ENCODE results near the gene FGFBP2.
"Not testable (repeated sequence)": the region's sequence is repeated elsewhere in the genome, so short reads cannot be mapped to it uniquely, and the experiment has no call there.

FGFBP2 gene

DNA sequence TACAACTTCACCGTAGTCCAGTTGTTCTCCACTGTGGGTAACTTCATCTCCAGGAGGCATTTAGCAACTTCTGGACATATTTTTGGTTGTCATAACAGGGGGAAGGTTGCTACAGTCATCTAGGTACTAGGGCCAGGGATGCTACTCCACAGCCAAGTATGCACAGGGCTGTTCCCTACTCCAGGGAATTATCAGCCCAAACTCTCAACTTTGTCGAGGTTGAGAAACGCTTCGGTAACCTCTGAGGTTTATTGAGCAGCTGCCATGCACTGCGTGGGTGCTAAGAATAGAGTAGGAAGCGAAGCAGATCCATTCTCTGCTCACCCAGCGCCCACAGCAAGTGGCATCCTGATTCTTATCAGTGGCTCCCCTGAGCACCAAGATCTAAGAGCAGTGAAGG lies 32.7 kb downstream of the FGFBP2 start:
- H3K27ac Mint-ChIP-seq: no peak overlapping the region
- no peaks in the 10 kb centered on the region for H3K27me3 Mint-ChIP-seq
- intact Hi-C loops (cut with micrococcal nuclease): no loop called here
- no peak overlapping the region for H3K4me3 Mint-ChIP-seq
- H3K36me3 Mint-ChIP-seq (ENCODE audit: low read depth): no peaks in the 10 kb centered on the region
- H3K4me1 Mint-ChIP-seq (ENCODE audit: low read depth): no peaks in the 10 kb centered on the region
- no peaks in the 10 kb centered on the region for H3K9me3 Mint-ChIP-seq

DNA sequence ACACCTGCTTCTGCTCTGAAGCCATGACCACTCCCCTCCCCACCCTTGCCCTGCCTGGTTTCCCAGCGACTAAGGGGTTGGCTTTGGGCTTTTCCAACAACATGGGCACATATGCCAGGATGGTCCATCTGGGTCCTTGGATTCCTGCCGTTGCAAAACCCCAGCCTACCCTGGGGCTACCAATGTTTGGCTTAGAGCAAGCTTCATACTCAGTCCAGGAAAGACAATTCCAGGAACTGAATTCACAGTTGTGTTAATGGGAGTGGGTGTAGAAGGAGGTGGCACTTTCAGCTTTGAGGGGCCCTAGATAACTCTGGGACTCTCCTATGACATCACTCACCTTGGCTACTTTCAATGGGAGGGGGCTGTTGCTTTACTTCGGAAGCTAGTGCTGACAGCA lies 33.4 kb downstream of the FGFBP2 start:
- no peak overlapping the region for H3K4me3 Mint-ChIP-seq
- H3K36me3 Mint-ChIP-seq (ENCODE audit: low read depth): no peaks in the 10 kb centered on the region
- no peaks in the 10 kb centered on the region for H3K4me1 Mint-ChIP-seq (ENCODE audit: low read depth)
- no peaks in the 10 kb centered on the region for H3K9me3 Mint-ChIP-seq
- H3K27ac Mint-ChIP-seq: no peak overlapping the region
- intact Hi-C loops (cut with micrococcal nuclease): no loop called here
- no peaks in the 10 kb centered on the region for H3K27me3 Mint-ChIP-seq

DNA sequence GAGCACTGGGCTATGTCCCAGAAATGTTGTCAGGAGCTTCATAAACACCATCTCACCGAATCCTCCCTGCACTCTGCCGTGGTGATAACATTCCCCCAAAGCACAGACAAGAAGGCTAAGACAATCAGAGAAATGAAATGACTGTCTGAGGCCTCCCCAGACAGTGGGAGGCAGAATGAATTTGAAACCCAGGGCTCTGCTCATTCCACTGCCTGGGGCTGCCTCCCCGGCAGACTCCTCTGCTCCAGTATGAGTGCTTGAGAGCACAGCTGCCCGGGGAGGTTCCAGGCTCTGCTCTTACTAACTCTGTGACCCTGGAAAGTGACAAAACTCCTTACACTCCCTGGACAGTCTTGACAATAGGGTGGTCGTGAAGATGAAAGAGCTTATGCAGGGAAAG lies 34.1 kb downstream of the FGFBP2 start:
- no peak overlapping the region for H3K4me3 Mint-ChIP-seq

DNA sequence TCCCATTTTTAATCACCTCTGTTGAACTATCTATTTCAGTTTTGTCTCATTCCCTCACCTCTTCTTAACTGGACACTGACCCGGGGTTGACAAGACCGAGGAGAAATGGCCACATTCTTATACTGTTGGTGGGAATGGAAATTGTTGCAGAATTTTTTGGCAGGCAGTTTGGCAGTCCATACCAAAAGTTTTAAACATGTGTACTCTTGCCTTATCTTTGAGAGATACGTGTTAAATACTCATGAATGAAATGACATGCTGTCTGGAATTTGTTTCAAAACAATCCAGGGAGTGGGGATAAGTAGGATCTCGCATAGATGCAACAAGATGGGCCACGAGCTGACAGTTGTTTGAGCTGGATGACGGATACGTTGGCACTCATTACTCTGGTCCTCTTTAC lies 36.5 kb downstream of the FGFBP2 start:
- no peak overlapping the region for H3K4me3 Mint-ChIP-seq
- no peak overlapping the region for H3K27ac Mint-ChIP-seq
- no peaks in the 10 kb centered on the region for H3K36me3 Mint-ChIP-seq (ENCODE audit: low read depth)
- H3K27me3 Mint-ChIP-seq: peaks cover 4% of the 10 kb centered on the region
- H3K9me3 Mint-ChIP-seq: no peaks in the 10 kb centered on the region
- intact Hi-C loops (cut with micrococcal nuclease): no loop called here
- H3K4me1 Mint-ChIP-seq (ENCODE audit: low read depth): no peaks in the 10 kb centered on the region

More for the DNA sequence above, 34.1 kb downstream of the FGFBP2 start:
- Mint-ChIP-seq H3K9me3 (no peaks in the 10 kb centered on the region), H3K4me1 (ENCODE audit: low read depth) (no peaks in the 10 kb centered on the region), H3K27me3 (peaks cover 3% of the 10 kb centered on the region), H3K27ac (no peak overlapping the region), H3K36me3 (ENCODE audit: low read depth) (no peaks in the 10 kb centered on the region)
- intact Hi-C loops (cut with micrococcal nuclease): no loop called here

DNA sequence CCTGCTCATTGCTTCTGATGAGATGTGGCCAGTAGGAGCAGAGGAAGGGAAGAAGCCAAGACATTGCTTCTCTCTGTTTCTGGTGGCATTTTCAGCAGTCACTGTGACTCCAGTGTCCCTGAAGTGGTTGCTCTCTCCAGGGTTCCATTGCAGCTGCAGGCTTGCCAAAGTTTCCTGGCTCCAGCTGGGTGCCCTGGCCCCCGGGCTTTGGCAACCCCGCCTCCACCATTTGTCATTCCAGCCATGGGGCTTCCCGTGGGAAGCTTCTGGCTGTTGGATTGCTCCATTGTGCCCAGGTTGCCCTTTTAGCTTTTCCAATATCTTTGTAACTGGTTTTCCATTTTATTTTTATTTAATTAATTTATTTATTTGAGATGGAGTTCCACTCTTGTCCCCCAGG lies 37.1 kb downstream of the FGFBP2 start:
- Mint-ChIP-seq H3K4me3 (no peak overlapping the region), H3K27me3 (peaks cover 4% of the 10 kb centered on the region), H3K27ac (no peak overlapping the region), H3K36me3 (ENCODE audit: low read depth) (no peaks in the 10 kb centered on the region), H3K9me3 (no peaks in the 10 kb centered on the region), H3K4me1 (ENCODE audit: low read depth) (no peaks in the 10 kb centered on the region)
- intact Hi-C loops (cut with micrococcal nuclease): no loop called here

DNA sequence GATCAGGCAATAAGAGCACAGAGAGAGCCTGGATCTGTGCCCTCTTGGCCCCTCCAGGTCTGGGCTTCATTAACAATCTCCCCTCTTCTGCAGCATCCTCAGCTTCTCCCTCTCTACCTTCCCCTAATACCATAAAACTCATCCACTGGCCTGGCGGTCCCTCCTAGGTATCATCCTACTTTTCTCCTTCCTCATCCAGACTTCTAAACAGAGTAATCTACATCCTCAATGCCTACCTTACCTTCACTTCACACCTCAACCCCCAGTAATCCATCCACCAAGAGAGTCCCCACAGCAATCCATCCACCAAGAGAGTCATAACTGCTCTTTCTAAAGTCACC lies 41.4 kb downstream of the FGFBP2 start:
- Mint-ChIP-seq H3K36me3 (ENCODE audit: low read depth) (no peaks in the 10 kb centered on the region), H3K27me3 (peaks cover 8% of the 10 kb centered on the region), H3K27ac (no peak overlapping the region), H3K4me1 (ENCODE audit: low read depth) (no peaks in the 10 kb centered on the region), H3K9me3 (no peaks in the 10 kb centered on the region), H3K4me3 (no peak overlapping the region)
- intact Hi-C loops (cut with micrococcal nuclease): no loop called here

DNA sequence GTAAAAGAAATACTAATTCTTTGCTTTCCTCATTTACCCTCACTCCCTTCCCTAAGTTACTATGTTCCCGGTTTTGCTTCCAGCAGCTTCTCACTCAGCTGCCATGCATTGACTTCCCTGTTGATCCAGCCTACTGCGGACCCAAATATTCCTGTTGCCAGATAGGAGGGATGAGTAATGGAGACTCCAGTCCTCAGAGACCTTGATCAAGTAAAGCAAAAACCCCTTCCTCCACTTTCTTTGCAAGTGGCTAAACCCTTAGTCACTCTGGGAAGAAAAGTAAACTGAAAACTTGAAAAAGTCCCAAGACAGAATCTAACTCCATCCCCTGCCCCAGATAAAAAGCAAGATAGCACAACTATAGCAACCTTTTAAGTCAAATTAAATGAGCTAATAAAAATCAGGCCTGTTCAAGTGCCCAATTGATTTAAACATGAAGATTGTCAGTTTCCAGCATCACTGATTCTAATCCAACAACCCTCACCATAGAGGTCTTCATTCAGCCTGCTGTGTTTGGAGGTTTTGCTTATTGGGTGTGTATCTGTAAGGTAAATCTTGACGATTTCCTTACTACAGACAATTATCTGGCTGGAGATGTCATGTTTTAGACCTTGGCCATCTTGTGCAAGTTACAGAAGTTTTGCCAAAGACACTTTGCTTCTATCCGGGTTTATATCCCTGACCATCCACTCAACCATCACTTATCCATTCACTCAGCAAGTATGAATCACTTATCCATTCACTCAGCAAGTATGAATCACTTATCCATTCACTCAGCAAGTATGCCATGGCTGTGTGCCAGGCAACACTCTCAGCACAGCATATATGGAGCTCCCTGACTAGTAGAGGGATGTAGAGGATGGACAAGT lies 42.0 kb downstream of the FGFBP2 start:
- intact Hi-C loops (cut with micrococcal nuclease): no loop called here
- no peak overlapping the region for H3K27ac Mint-ChIP-seq
- peaks cover 8% of the 10 kb centered on the region for H3K27me3 Mint-ChIP-seq
- no peak overlapping the region for H3K4me3 Mint-ChIP-seq
- no peaks in the 10 kb centered on the region for H3K36me3 Mint-ChIP-seq (ENCODE audit: low read depth)
- H3K4me1 Mint-ChIP-seq (ENCODE audit: low read depth): no peaks in the 10 kb centered on the region
- peaks cover 3% of the 10 kb centered on the region for H3K9me3 Mint-ChIP-seq

DNA sequence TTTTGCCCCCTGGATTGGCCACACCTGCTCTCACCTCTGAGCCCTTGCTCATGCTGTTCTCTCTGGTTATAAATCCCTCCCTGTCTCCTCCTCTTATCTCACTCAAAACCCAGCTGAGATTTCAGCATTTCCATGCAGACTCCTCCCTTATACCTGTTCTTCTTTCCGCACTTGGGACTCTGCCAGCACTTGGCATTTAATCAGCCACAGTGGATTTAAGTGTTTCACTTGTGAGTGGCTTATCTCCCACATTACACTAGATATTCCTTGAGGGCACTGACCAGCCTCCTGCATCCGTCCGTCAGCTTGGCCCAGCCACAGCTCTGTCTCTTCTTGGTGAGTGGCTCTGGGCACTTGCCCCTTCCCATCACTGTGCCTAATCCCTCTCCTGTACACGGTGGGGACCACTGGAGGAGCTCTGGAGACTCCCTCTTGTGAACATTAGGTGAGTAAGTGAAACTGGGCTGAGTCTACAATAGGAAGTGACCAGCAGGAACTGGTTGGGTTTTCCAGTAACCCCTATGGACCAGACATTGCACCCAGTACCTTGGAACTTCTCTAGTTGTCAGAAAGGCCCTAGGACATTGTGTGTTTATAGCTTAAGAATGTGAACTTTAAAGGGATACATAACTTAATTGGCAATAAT lies 44.4 kb downstream of the FGFBP2 start:
- no peak overlapping the region for H3K27ac Mint-ChIP-seq

DNA sequence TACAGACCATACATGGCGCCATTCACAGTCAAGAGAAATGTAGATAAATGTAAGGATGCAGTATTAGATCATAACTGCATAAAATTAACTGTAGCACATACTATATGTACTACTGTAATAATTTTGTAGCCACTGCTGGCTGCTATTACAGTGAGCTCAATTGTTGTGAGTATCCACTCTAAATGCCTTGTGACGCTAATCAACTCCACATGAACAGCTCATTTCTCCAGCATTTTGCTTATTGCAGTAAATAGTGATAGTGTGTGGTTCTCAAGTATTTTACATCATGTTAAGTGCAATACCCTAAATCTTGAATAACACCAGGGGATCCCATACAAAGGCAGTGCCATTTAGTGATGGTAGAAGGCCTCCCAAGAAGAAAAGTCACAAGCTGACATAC lies 45.7 kb downstream of the FGFBP2 start:
- no peaks in the 10 kb centered on the region for H3K36me3 Mint-ChIP-seq (ENCODE audit: low read depth)
- H3K9me3 Mint-ChIP-seq: peaks cover 9% of the 10 kb centered on the region
- intact Hi-C loops (cut with micrococcal nuclease): no loop called here
- H3K27ac Mint-ChIP-seq: no peak overlapping the region
- peaks cover 5% of the 10 kb centered on the region for H3K27me3 Mint-ChIP-seq
- H3K4me3 Mint-ChIP-seq: no peak overlapping the region
- no peaks in the 10 kb centered on the region for H3K4me1 Mint-ChIP-seq (ENCODE audit: low read depth)

More for the DNA sequence above, 44.4 kb downstream of the FGFBP2 start:
- H3K9me3 Mint-ChIP-seq: peaks cover 9% of the 10 kb centered on the region
- intact Hi-C loops (cut with micrococcal nuclease): no loop called here
- no peaks in the 10 kb centered on the region for H3K4me1 Mint-ChIP-seq (ENCODE audit: low read depth)
- no peaks in the 10 kb centered on the region for H3K36me3 Mint-ChIP-seq (ENCODE audit: low read depth)
- peaks cover 5% of the 10 kb centered on the region for H3K27me3 Mint-ChIP-seq
- H3K4me3 Mint-ChIP-seq: no peak overlapping the region

DNA sequence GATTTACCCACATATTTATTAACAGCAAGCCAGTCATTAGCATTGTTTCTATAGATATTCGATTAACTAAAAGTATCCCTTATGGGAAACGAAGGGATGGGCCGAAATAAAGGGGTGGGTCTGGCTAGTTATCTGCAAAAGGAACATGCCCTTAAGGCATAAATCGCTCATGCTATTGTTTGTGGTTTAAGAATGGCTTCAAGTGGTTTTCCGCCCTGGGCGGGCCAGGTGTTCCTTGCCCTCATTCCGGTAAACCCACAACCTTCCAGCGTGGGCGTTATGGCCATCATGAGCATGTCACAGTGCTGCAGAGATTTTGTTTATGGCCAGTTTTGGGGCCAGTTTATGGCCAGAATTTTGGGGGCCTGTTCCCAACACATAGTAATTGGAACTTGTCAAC lies 46.6 kb downstream of the FGFBP2 start:
- H3K9me3 Mint-ChIP-seq; H3K27me3 Mint-ChIP-seq; H3K4me1 Mint-ChIP-seq (ENCODE audit: low read depth); H3K27ac Mint-ChIP-seq; H3K36me3 Mint-ChIP-seq (ENCODE audit: low read depth); H3K4me3 Mint-ChIP-seq; intact Hi-C loops (cut with micrococcal nuclease): not testable (repeated sequence)

DNA sequence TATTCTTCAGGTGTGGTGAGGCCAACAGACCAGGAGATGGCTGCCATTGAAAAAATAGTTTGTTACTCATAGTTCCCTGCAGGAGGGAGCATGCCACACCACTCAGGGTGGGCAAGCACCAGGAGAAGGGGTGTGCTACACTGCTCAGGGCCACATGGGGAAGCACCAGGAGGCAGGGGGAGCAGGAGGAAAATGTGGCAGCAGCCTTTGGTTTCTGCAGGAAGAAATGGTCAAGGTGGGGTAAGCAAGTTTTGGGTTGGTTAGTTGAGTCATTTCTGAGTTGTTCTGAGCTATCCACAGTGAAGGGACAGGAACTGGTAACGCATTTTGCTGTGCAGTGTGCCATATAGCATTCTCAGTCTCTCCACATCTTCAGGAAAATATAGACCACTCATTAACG lies 48.2 kb downstream of the FGFBP2 start:
- H3K4me1 Mint-ChIP-seq (ENCODE audit: low read depth): no peaks in the 10 kb centered on the region
- no peaks in the 10 kb centered on the region for H3K36me3 Mint-ChIP-seq (ENCODE audit: low read depth)
- H3K4me3 Mint-ChIP-seq: no peak overlapping the region
- H3K27ac Mint-ChIP-seq: no peak overlapping the region
- peaks cover 9% of the 10 kb centered on the region for H3K9me3 Mint-ChIP-seq
- intact Hi-C loops (cut with micrococcal nuclease): no loop called here
- peaks cover 1% of the 10 kb centered on the region for H3K27me3 Mint-ChIP-seq

DNA sequence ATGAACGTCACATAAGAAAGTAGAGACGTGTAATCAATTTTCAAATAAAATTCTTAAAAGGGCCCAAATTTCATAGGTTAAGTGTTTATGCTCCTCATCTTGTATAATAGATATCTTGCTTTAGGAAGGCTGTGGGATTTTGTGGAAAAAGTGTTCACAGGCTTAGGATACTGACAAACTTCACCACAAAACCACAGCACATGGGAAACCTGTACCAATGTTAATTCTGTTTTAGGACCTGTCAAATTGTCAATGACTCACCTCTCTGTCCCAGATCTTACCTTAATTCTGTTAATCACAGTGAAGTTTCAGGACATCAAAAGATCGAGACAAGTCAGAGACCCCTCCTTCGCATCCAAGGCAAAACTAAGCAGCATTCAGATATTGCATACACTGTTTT lies 48.7 kb downstream of the FGFBP2 start:
- H3K36me3 Mint-ChIP-seq (ENCODE audit: low read depth): no peaks in the 10 kb centered on the region
- no peak overlapping the region for H3K27ac Mint-ChIP-seq
- no peaks in the 10 kb centered on the region for H3K4me1 Mint-ChIP-seq (ENCODE audit: low read depth)
- intact Hi-C loops (cut with micrococcal nuclease): no loop called here
- no peak overlapping the region for H3K4me3 Mint-ChIP-seq
- peaks cover 1% of the 10 kb centered on the region for H3K27me3 Mint-ChIP-seq
- peaks cover 9% of the 10 kb centered on the region for H3K9me3 Mint-ChIP-seq

DNA sequence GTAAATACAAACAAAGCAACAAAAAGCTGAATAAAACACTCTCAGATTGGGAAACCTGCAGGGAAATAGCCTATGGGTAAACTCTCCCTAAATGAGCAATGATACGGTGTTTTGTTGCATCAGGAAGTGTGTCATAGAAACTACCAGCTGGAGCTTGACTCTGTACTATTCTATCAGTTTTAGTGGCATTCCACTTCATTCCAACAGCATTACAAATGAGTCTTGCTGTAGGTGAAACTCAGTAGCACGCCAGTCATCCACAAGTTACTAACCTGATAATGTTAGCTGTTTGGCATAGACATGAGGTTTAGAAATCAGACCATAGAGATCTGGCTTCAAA lies 49.4 kb downstream of the FGFBP2 start:
- H3K27ac Mint-ChIP-seq: no peak overlapping the region
- H3K27me3 Mint-ChIP-seq: peaks cover 1% of the 10 kb centered on the region
- H3K9me3 Mint-ChIP-seq: peaks cover 9% of the 10 kb centered on the region
- intact Hi-C loops (cut with micrococcal nuclease): no loop called here
- no peaks in the 10 kb centered on the region for H3K4me1 Mint-ChIP-seq (ENCODE audit: low read depth)
- H3K36me3 Mint-ChIP-seq (ENCODE audit: low read depth): no peaks in the 10 kb centered on the region
- H3K4me3 Mint-ChIP-seq: no peak overlapping the region

DNA sequence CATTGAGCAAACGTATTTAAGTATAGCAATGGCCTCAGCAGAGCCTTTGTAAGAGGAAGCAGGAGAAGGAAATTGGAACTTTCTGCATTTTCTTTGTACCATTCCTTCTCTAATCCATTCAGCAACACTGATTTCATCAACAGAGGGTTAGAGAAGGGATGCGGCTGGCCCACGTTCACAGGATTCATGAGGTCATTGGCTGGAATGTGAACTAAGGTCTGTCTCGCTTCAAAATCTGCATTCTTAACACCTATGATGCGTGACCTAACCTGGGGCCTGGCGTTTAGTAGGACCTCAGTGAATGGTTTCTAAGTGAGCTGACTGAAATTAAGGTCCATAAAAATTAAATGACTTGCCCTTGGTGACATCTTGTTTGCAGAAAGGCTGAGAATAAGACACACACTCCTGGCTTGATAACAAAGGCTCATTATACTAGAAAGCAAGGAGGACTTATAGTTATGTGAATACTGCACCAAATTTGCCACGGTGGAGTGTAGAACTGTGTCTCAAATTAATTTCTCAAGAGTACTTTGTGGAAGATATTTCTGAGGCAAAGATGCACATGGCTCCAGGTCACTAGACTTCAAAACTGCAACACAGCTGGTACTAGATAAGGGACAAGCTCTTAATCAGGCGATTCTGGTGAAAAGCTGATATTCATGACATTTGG lies 49.9 kb downstream of the FGFBP2 start:
- H3K4me1 Mint-ChIP-seq (ENCODE audit: low read depth): no peaks in the 10 kb centered on the region
- no peaks in the 10 kb centered on the region for H3K36me3 Mint-ChIP-seq (ENCODE audit: low read depth)
- peaks cover 9% of the 10 kb centered on the region for H3K9me3 Mint-ChIP-seq
- no peak overlapping the region for H3K27ac Mint-ChIP-seq
- no peaks in the 10 kb centered on the region for H3K27me3 Mint-ChIP-seq
- H3K4me3 Mint-ChIP-seq: no peak overlapping the region
- intact Hi-C loops (cut with micrococcal nuclease): no loop called here

Data from dendritic cell treated with granulocyte-macrophage colony-stimulating factor and Interleukin-4, amounts not matched to agents 40 ng/mL and 50 ng/mL, for 4 days (primary cell).